ENCODE results near the gene VPS29. TPM values are rescaled to one million over a fixed set of nuclear protein-coding genes. Genes with fewer than 3 reads are reported as not detected.

Gene VPS29
- total RNA-seq, 3 donors from 2014 or later (not counting 1 experiment from before 2014, with no cell fraction given): 94.3 to 115 (median 99.6) TPM

DNA sequence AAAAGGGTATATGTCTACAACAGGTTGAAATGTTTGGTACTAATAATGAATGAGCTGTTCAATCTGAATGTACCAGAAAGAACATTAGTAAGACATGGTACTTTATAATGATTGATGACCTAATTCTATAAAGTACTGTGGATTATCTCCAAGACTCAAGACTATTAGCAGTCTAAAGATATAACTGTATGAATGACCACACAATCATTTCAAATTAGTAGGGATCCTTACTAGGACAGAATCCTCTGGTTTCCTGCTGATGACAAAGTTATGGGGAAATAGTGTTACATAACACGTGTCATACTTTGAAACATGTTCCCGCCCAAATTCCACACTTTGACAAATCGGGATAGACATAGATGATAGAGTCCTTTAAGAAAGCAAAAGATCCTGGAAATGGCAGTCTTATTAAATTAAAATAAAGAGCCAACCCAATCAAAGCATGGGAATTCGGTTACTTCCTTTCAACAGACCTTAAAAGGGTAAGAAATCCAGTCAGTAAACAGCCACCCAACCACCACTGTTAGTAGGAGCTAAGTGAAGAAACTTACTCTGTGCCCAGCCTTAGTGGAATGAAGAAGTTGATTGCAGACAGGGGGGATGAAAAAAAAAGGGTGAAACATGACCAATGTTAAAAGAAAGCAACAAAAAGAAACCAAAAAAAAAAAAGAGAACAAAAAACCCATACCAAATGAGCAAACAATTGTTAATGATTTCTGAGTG is 2.8 kb downstream of the VPS29 start:
- Mint-ChIP-seq H3K4me1 (peaks cover 29 to 33% of the 10 kb centered on the region in 2 donors), H3K4me3 (peak overlapping the region; percentile 69), H3K36me3 (peaks cover 7% of the 10 kb centered on the region), H3K27me3 (ENCODE audit: low read depth in 2 of 2) (no peaks in the 10 kb centered on the region), H3K27ac (peak overlapping the region; percentile 73 to 80), H3K9me3 (no peaks in the 10 kb centered on the region)
- Histone ChIP-seq H3K9me3 (ENCODE audit: control insufficient read depth, insufficient read depth, low read length) (no peaks in the 10 kb centered on the region), H3K4me1 (ENCODE audit: control insufficient read depth, insufficient read depth, low read length) (peaks cover 20% of the 10 kb centered on the region), H3K4me3 (ENCODE audit: low read length) (no peak overlapping the region), H3K36me3 (ENCODE audit: control insufficient read depth, insufficient read depth, low read length) (peaks cover 21% of the 10 kb centered on the region), H3K27ac (ENCODE audit: low read length) (no peak overlapping the region), H3K27me3 (ENCODE audit: control insufficient read depth, insufficient read depth, low read length) (no peaks in the 10 kb centered on the region)
- ATAC-seq: no peak
- TF ChIP-seq, protein P1, sequence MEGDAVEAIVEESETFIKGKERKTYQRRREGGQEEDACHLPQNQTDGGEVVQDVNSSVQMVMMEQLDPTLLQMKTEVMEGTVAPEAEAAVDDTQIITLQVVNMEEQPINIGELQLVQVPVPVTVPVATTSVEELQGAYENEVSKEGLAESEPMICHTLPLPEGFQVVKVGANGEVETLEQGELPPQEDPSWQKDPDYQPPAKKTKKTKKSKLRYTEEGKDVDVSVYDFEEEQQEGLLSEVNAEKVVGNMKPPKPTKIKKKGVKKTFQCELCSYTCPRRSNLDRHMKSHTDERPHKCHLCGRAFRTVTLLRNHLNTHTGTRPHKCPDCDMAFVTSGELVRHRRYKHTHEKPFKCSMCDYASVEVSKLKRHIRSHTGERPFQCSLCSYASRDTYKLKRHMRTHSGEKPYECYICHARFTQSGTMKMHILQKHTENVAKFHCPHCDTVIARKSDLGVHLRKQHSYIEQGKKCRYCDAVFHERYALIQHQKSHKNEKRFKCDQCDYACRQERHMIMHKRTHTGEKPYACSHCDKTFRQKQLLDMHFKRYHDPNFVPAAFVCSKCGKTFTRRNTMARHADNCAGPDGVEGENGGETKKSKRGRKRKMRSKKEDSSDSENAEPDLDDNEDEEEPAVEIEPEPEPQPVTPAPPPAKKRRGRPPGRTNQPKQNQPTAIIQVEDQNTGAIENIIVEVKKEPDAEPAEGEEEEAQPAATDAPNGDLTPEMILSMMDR (IDR thresholded peaks at IDR 0.05): no peak
- no peak for DNase-seq
- intact Hi-C loops (cut with micrococcal nuclease): no loop called here
- WGBS (ENCODE audit: insufficient coverage): 89% methylated on average over 3 of the region's 4 CpGs

GRCh38 chr12:110475426-110475825 is 26.5 kb downstream of the VPS29 start:
- no peak overlapping the region for H3K27ac ChIP-seq (ENCODE audit: low read length)
- Mint-ChIP-seq H3K36me3 (no peaks in the 10 kb centered on the region), H3K27ac (no peak overlapping the region), H3K27me3 (ENCODE audit: low read depth in 2 of 2) (no peaks in the 10 kb centered on the region), H3K4me3 (no peak overlapping the region), H3K9me3 (no peaks in the 10 kb centered on the region), H3K4me1 (no peaks in the 10 kb centered on the region)
- intact Hi-C loops (cut with micrococcal nuclease): no loop called here
- H3K4me3 ChIP-seq (ENCODE audit: low read length): no peak overlapping the region
- WGBS (ENCODE audit: insufficient coverage): 96% methylated on average over 6 of the region's 7 CpGs
- ATAC-seq (no peak), DNase-seq (no peak)
- no peaks in the 10 kb centered on the region for H3K4me1 ChIP-seq (ENCODE audit: control insufficient read depth, insufficient read depth, low read length)
- no peaks in the 10 kb centered on the region for H3K9me3 ChIP-seq (ENCODE audit: control insufficient read depth, insufficient read depth, low read length)
- TF ChIP-seq, protein P1 (IDR thresholded peaks at IDR 0.05): no peak
- no peaks in the 10 kb centered on the region for H3K27me3 ChIP-seq (ENCODE audit: control insufficient read depth, insufficient read depth, low read length)
- no peaks in the 10 kb centered on the region for H3K36me3 ChIP-seq (ENCODE audit: control insufficient read depth, insufficient read depth, low read length)

DNA sequence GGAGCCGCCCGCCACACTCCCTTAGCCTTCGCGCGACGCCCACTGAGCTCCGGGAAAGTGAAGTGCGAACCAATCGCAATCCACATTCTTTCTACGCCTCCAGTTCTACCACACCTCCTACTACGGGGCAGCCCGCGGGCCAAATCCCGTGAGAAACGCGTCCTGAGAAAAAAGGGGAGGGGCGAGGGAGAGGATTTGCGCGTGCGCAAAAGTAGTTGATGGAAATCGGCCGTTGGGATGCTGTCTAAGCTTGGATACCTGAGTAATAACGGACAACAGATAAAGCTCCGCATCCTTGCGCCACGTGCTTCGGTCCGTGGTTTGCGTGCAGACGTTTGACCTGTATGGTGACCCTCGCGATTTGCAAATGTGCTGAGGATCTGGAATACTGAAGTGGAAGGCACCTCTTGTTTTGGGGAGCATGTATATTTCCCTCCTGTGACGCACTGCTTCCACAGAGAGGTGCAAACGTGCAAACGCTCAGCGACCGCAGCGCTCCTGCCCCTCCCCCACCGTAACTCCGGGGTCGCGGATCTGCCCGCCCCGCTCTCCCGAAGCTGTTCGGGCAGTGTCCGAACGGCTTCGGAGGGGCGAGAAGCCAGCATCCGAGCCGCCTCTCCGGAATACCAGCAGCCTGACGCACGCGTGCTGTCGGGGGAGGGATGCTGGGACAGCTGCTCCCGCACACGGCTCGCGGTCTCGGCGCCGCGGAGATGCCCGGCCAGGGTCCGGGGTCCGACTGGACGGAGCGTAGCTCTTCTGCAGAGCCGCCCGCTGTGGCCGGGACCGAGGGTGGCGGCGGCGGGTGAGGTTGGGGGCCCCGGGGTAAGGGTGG is 33.5 kb downstream of the VPS29 start, which contains the start of the genes FAM216A and GPN3:
TSS of gene FAM216A (plus strand) at position 632 of the 835 bp plus-strand sequence. CDS start at position 663, 31 bp downstream.
TSS of gene GPN3 (minus strand) at position 44 of the 835 bp plus-strand sequence. CDS start 54 bp downstream, outside the sequence.
- under 1% methylated on average over 77 of the region's 78 CpGs for WGBS (ENCODE audit: insufficient coverage)
- no peaks in the 10 kb centered on the region for H3K9me3 Mint-ChIP-seq
- intact Hi-C loops (cut with micrococcal nuclease): loop anchor here (1.0 to 5.0 kb wide), 6 partner anchors 18 to 359 kb away; partner anchors contain the start of genes ARPC3, PPP1CC, RAD9B and VPS29

More for the DNA sequence above, 33.5 kb downstream of the VPS29 start, which contains the start of the genes FAM216A and GPN3:
- peak within 1 kb of the TSS; percentile 89 to 90 for H3K27ac Mint-ChIP-seq
- no peaks in the 10 kb centered on the region for H3K9me3 ChIP-seq (ENCODE audit: control insufficient read depth, insufficient read depth, low read length)
- no peaks in the 10 kb centered on the region for H3K27me3 ChIP-seq (ENCODE audit: control insufficient read depth, insufficient read depth, low read length)
- H3K4me3 Mint-ChIP-seq: peak within 1 kb of the TSS; percentile 98
- H3K27me3 Mint-ChIP-seq (ENCODE audit: low read depth in 2 of 2): no peaks in the 10 kb centered on the region
- ATAC-seq (peak; percentile 87 to 94 (median 89)), DNase-seq (peak; percentile 91 to 97)
- H3K4me1 ChIP-seq (ENCODE audit: control insufficient read depth, insufficient read depth, low read length): peaks cover 21% of the 10 kb centered on the region
- peaks cover 6% of the 10 kb centered on the region for H3K36me3 ChIP-seq (ENCODE audit: control insufficient read depth, insufficient read depth, low read length)
- peak within 1 kb of the TSS; percentile 92 for H3K4me3 ChIP-seq (ENCODE audit: low read length)
- H3K4me1 Mint-ChIP-seq: peaks cover 23 to 29% of the 10 kb centered on the region in 2 donors
- TF ChIP-seq, protein P1 (IDR thresholded peaks at IDR 0.05): no peak
- H3K36me3 Mint-ChIP-seq: no peaks in the 10 kb centered on the region
- peak within 1 kb of the TSS; percentile 81 for H3K27ac ChIP-seq (ENCODE audit: low read length)

Measured in natural killer cell (primary cell).